SU-DHL-6 (cell line): Measurements from ENCODE around the gene DGUOK.

Experiments used
- H2AFZ ChIP-seq: fragments of 200-600 bp; sonication (generic); 2 replicates; pipeline ENCODE4 v1.6.1; 2014; ENCODE audit warnings: low read depth, mild to moderate bottlenecking, moderate library complexity, mixed read lengths, antibody characterized with exemption, low read length; ENCODE audit not compliant: severe bottlenecking
- H3F3A ChIP-seq: fragments of 200-600 bp; shearing (Covaris generic); 2 replicates; pipeline ENCODE4 v1.6.0; 2016; ENCODE audit warnings: antibody characterized with exemption, mild to moderate bottlenecking; ENCODE audit not compliant: insufficient read depth
- H3K27ac ChIP-seq: fragments of 200-600 bp; sonication (generic); 2 replicates; pipeline ENCODE4 v1.5.1; 2016; ENCODE audit warnings: low read depth, mild to moderate bottlenecking, low read length, moderate library complexity, mixed read lengths
- H3K27me3 ChIP-seq: fragments of 200-600 bp; sonication (generic), shearing (Covaris generic); 2 replicates; pipeline ENCODE4 v1.6.0; 2014; ENCODE audit warnings: mild to moderate bottlenecking, low read length
- H3K36me3 ChIP-seq: fragments of 200-600 bp; sonication (generic); 2 replicates; pipeline ENCODE4 v1.6.1; 2014; ENCODE audit warnings: mild to moderate bottlenecking, low read length, mixed read lengths
- H3K4me2 ChIP-seq: fragments of 300-600, 200-600 bp; shearing (Covaris generic), sonication (generic); 2 replicates; pipeline ENCODE4 v1.6.0; 2014; ENCODE audit warnings: low read length, low read depth, mild to moderate bottlenecking; ENCODE audit not compliant: poor library complexity, severe bottlenecking
- H3K4me3 ChIP-seq: fragments of 200-600 bp; sonication (generic); 2 replicates; pipeline ENCODE4 v1.5.1; 2014; ENCODE audit warnings: antibody characterized with exemption, low read length, mild to moderate bottlenecking, mixed read lengths; ENCODE audit not compliant: insufficient read depth, poor library complexity, severe bottlenecking
- H3K79me2 ChIP-seq: fragments of 200-600 bp; sonication (generic); 2 replicates; pipeline ENCODE4 v1.6.1; 2014; ENCODE audit warnings: mild to moderate bottlenecking, low read length, moderate library complexity; ENCODE audit not compliant: insufficient read depth
- H3K9ac ChIP-seq: fragments of 200-600 bp; sonication (generic); 2 replicates; pipeline ENCODE4 v1.7.0; 2014; ENCODE audit warnings: mild to moderate bottlenecking, low read length
- H3K9me2 ChIP-seq: fragments of 200-600 bp; sonication (generic); replicated peaks from 2 replicates; pipeline ENCODE4 v1.6.1; 2014; ENCODE audit warnings: low read length; ENCODE audit not compliant: insufficient read depth
- H3K9me3 ChIP-seq: fragments of 200-600 bp; sonication (generic); 2 replicates; pipeline ENCODE4 v1.6.1; 2014; ENCODE audit warnings: low read length, mixed read lengths; ENCODE audit not compliant: insufficient read depth
- H4K20me1 ChIP-seq: fragments of 200-600 bp; sonication (generic); 2 replicates; pipeline ENCODE4 v1.6.1; 2014; ENCODE audit warnings: low read depth, mild to moderate bottlenecking, antibody characterized with exemption, low read length, moderate library complexity, mixed read lengths
- CTCF ChIP-seq: fragments of 200-600 bp; sonication (generic); IDR thresholded peaks from one replicate; pipeline ENCODE4 v1.5.1; 2017; ENCODE audit warnings: antibody characterized with exemption, mild to moderate bottlenecking, low read length, moderate library complexity; ENCODE audit not compliant: insufficient read depth, poor library complexity, severe bottlenecking
- EZH2phosphoT487 ChIP-seq: fragments of 200-600 bp; sonication (generic), shearing (Covaris generic); conservative IDR thresholded peaks from 2 replicates; pipeline ENCODE4 v1.6.1; 2018; ENCODE audit warnings: mild to moderate bottlenecking, antibody characterized with exemption, low read length, moderate library complexity, mixed read lengths

DGUOK gene

DNA sequence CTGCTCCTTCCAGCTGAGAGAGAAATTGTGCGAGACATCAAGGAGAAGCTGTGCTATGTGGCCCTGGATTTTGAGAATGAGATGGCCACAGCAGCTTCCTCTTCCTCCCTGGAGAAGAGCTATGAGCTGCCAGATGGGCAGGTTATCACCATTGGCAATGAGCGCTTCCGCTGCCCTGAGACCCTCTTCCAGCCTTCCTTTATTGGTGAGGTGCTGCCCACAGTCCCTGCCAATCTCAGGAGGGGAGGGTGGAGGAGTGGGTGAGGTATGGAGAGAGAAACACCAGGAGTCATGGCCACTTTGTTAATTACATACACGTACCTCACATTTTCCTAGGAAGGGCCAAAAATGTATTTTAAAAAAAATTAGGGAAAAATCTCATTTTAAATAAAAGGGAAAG lies 12.0 kb upstream of the DGUOK start:
- Histone ChIP-seq H3F3A (no peaks in the 10 kb centered on the region), H3K9ac (no peak overlapping the region), H3K4me3 (no peak overlapping the region), H3K9me3 (no peaks in the 10 kb centered on the region), H3K27ac (no peak overlapping the region), H3K4me2 (no peak overlapping the region), H3K36me3 (no peaks in the 10 kb centered on the region), H2AFZ (no peak overlapping the region), H3K27me3 (no peaks in the 10 kb centered on the region), H3K79me2 (no peaks in the 10 kb centered on the region), H3K9me2 (no peaks in the 10 kb centered on the region), H4K20me1 (no peaks in the 10 kb centered on the region)
- no peak for TF ChIP-seq CTCF

DNA sequence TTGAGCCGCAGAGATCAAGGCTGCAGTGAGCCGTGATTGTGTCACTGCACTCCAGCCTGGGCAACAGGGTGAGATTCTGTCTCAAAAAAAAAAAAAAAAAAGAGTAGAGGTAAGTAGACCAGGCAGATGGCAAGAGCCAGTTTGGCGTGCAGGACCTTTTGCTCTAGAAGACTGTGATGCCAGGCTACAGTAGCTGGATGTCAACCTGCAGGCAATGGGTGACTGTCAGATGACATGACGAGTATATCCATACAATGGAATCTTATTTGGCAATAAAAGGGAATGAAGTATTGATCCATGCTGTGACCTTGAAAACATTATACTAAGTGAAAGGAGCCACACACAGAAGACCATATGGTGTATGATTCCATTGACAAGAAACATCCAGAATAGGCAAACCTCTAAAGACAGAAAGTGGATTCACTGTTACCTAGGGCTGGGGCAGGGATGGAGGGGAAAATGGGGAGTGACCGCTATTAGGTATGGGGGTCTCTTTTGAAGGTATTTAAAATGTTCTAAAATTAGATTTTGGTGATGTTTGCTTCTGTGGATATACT lies 11.2 kb upstream of the DGUOK start:
- no peak for TF ChIP-seq EZH2phosphoT487
- no peak for TF ChIP-seq CTCF
- Histone ChIP-seq H3K36me3 (no peaks in the 10 kb centered on the region), H3K4me3 (no peak overlapping the region)

DNA sequence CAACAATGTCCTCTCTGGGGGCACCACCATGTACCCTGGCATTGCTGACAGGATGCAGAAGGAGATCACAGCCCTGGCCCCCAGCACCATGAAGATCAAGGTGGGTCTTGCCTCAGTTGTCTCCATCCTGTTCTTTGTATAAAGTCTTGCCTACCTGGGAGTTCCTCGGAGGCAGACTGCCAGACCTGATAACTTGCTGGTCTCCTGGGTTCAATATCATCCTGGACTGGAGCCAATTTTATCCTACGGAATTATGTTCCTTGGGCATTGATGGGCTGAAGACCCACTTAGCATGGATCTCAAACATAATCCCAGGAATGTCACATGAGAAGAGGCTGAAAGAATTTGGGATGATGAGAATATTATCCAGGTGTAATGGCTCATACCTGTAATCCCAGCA lies 10.0 kb upstream of the DGUOK start:
- TF ChIP-seq EZH2phosphoT487, result no peak
- no peak for TF ChIP-seq CTCF
- Histone ChIP-seq H3F3A (no peaks in the 10 kb centered on the region), H3K4me3 (no peak overlapping the region), H3K36me3 (no peaks in the 10 kb centered on the region), H2AFZ (no peak overlapping the region), H3K4me2 (no peak overlapping the region), H3K27ac (no peak overlapping the region), H3K9me2 (no peaks in the 10 kb centered on the region), H3K9me3 (no peaks in the 10 kb centered on the region), H4K20me1 (no peaks in the 10 kb centered on the region), H3K9ac (no peak overlapping the region), H3K27me3 (no peaks in the 10 kb centered on the region), H3K79me2 (no peaks in the 10 kb centered on the region)

More for the DNA sequence above, 11.2 kb upstream of the DGUOK start:
- Histone ChIP-seq H3K9me2 (no peaks in the 10 kb centered on the region), H3K9me3 (no peaks in the 10 kb centered on the region), H3K27ac (no peak overlapping the region), H4K20me1 (no peaks in the 10 kb centered on the region), H3F3A (no peaks in the 10 kb centered on the region), H3K79me2 (no peaks in the 10 kb centered on the region), H3K9ac (no peak overlapping the region), H2AFZ (no peak overlapping the region), H3K27me3 (no peaks in the 10 kb centered on the region), H3K4me2 (no peak overlapping the region)

DNA sequence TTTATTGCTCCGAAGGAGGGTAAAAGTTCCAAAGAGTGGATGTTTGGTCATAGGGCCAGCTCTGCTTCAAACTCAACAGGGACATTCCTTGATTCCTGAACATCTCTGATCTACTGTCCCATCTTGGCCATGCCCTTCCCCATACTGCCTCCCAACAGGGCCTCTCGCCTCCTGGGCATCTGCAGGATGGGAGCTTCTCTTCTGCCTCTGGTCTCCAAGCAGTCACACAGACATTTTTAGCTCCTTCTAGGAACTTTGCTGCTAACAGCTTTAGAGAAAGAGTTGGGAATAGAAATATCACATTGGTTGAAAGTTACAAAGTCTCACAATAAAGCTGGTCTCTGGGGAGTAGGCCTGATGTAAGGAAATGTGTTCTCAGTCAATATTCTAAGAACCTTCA lies 9.4 kb upstream of the DGUOK start:
- no peaks in the 10 kb centered on the region for H3K36me3 ChIP-seq
- no peaks in the 10 kb centered on the region for H4K20me1 ChIP-seq
- no peak overlapping the region for H3K27ac ChIP-seq
- H3K27me3 ChIP-seq, result no peaks in the 10 kb centered on the region
- no peak for TF ChIP-seq CTCF
- TF ChIP-seq EZH2phosphoT487, result no peak
- no peak overlapping the region for H2AFZ ChIP-seq
- no peaks in the 10 kb centered on the region for H3K9me3 ChIP-seq
- H3K9ac ChIP-seq, result no peak overlapping the region
- H3K4me3 ChIP-seq, result no peak overlapping the region
- H3K79me2 ChIP-seq, result no peaks in the 10 kb centered on the region
- H3K4me2 ChIP-seq, result no peak overlapping the region
- H3F3A ChIP-seq, result 0 out of 2 replicates have a peak, but pooled peaks cover under 1% of the 10 kb centered on the region
- no peaks in the 10 kb centered on the region for H3K9me2 ChIP-seq
